Ovary (tissue), 9 donors: ENCODE results near the gene DEDD2. TPM values are rescaled to one million over a fixed set of nuclear protein-coding genes. Genes with fewer than 3 reads are reported as not detected.

ENCODE experiments used
- DNase-seq, 5 donors: peaks; one replicate each; pipeline ENCODE4 v3.0.0-alpha.2; 2019 to 2020
- H3K27ac ChIP-seq, 2 donors: fragments of 200-600 bp; one replicate each; pipeline versions ENCODE4 v1.5.1 to v1.8.0; 2019 to 2022
- H3K27me3 ChIP-seq: fragments of 200-600 bp; one replicate; pipeline ENCODE4 v1.8.0; 2022
- H3K36me3 ChIP-seq: fragments of 200-600 bp; sonication (generic); one replicate; pipeline ENCODE4 v1.5.1; 2019
- H3K4me1 ChIP-seq: one replicate; pipeline ENCODE4 v1.8.1; 2013; ENCODE audit warnings: mild to moderate bottlenecking, moderate library complexity; ENCODE audit not compliant: insufficient read depth
- H3K4me3 ChIP-seq: fragments of 200-600 bp; sonication (generic); one replicate; pipeline ENCODE4 v1.5.1; 2017
- H3K9me3 ChIP-seq, 2 donors: fragments of 200-600 bp in 1 of 2; sonication (generic) in 1 of 2; one replicate each; pipeline versions ENCODE4 v1.5.1 to v1.8.1; 2013 to 2019; ENCODE audit warnings: mild to moderate bottlenecking in 1 of 2, moderate library complexity in 1 of 2
- CTCF ChIP-seq, 3 donors: fragments of 450-650 bp in 2 of 3; fragments of 200-600 bp in 1 of 3; IDR thresholded peaks; one replicate each; pipeline versions ENCODE4 v1.5.1 to v1.8.0; 2016 to 2022; ENCODE audit warnings: antibody characterized with exemption in 3 of 3, mild to moderate bottlenecking in 1 of 3
- EP300 ChIP-seq: sonication (generic); formaldehyde crosslinking; IDR thresholded peaks from one replicate; pipeline ENCODE4 v1.6.1; 2017; ENCODE audit warnings: antibody characterized with exemption
- POLR2A ChIP-seq: fragments of 450-650 bp; IDR thresholded peaks from one replicate; pipeline ENCODE4 v1.6.1; 2017; ENCODE audit warnings: antibody characterized with exemption, mild to moderate bottlenecking, moderate library complexity
- WGBS, 3 donors: extraction: QIAGEN DNeasy Blood & Tissue Kit in 1 of 3; methylation state at CpG; one replicate each; pipeline versions ENCODE4 v1.1.5 to v1.1.7; 2013 to 2017; 5-methylcytosine and 5-hydroxymethylcytosine counted together
- intact Hi-C, 4 donors: fragments of 100-400 bp; cut with DNase I; formaldehyde crosslinking; loops; one replicate each; pipeline versions ENCODE4 v1.11.0 to v1.15.1; 2022 to 2023
- polyA plus RNA-seq, 2 donors: library from polyadenylated mRNA; stranded (reverse); fragments of 200-250 nt in 1 of 2; fragments of 350-450 nt in 1 of 2; fragmentation: Illumina TruSeq in 1 of 2; extraction: RNeasy Lipid Tissue Mini Kit (QIAGEN cat#74804) in 1 of 2; gene quantifications; one replicate each; pipeline ENCODE4 v1.2.3, GENCODE V29; 2013 to 2014
- total RNA-seq, 7 donors: library from RNA; depleted of rRNA in 2 of 7; stranded (reverse); fragments of >200 nt in 2 of 7; fragmentation: NEBNext Ultra II Directional in 3 of 7; extraction: Animal tissue kit (Norgen Biotek cat#: 25700) in 3 of 7; gene quantifications; one replicate each; pipeline versions ENCODE4 v1.1.0 to v1.2.4, GENCODE V29; 2016 to 2023
- donor health status: DM: no; HTN: no; CAD: no; lungs with moderate emphysema.
- donor health status: DM: no; HTN: no; CAD: no.
- donor health status: Bipolar disorder and iron deficiency.
- donor health status: DM: yes; HTN: yes; CAD: no.
- donor health status: DM: no; HTN: no; CAD: no.
- donor health status: DM: yes; HTN: yes; CAD: no.

The DEDD2 gene
- total and polyA plus RNA-seq, 9 donors, result 8.3 to 36.8 (median 25.1) TPM

- Histone ChIP-seq H3K27ac (no peak overlapping the region), H3K4me1 (no peaks in the 10 kb centered on the region), H3K9me3 (no peaks in the 10 kb centered on the region), H3K27me3 (no peaks in the 10 kb centered on the region), H3K4me3 (no peak overlapping the region), H3K36me3 (no peaks in the 10 kb centered on the region)
- DNase-seq, result no peak
- WGBS, 3 donors, result 22 to 39% (median 29%) methylated on average over 2 of the region's 2 CpGs
- no peak for TF ChIP-seq POLR2A
- no peak for TF ChIP-seq CTCF (IDR thresholded peaks at IDR 0.05)
- no peak for TF ChIP-seq EP300
- intact Hi-C loops, result no loop called here
Observed at GRCh38 chr19:42158926-42159325, 58.6 kb downstream of the DEDD2 start.

GRCh38 chr19:42156571-42156970 lies 60.9 kb downstream of the DEDD2 start:
- no peaks in the 10 kb centered on the region for H3K4me1 ChIP-seq
- intact Hi-C loops, result no loop called here
- no peak for TF ChIP-seq POLR2A
- no peak overlapping the region for H3K4me3 ChIP-seq
- H3K27me3 ChIP-seq, result no peaks in the 10 kb centered on the region
- DNase-seq, result no peak
- no peak overlapping the region for H3K27ac ChIP-seq
- WGBS, 3 donors, result 89 to 93% (median 91%) methylated on average over 8 of the region's 8 CpGs
- no peaks in the 10 kb centered on the region for H3K9me3 ChIP-seq
- H3K36me3 ChIP-seq, result no peaks in the 10 kb centered on the region

- no peak overlapping the region for H3K4me3 ChIP-seq
- H3K36me3 ChIP-seq, result no peaks in the 10 kb centered on the region
- H3K9me3 ChIP-seq, result no peaks in the 10 kb centered on the region
- intact Hi-C loops, result no loop called here
- no peaks in the 10 kb centered on the region for H3K4me1 ChIP-seq
- 27 to 41% (median 30%) methylated on average over 10 of the region's 10 CpGs for WGBS, 3 donors
- TF ChIP-seq CTCF (IDR thresholded peaks at IDR 0.05), result no peak
- no peak for TF ChIP-seq POLR2A
- TF ChIP-seq EP300, result no peak
- DNase-seq, result no peak
- no peak overlapping the region for H3K27ac ChIP-seq
- no peaks in the 10 kb centered on the region for H3K27me3 ChIP-seq
Observed at GRCh38 chr19:42155796-42156195, 61.7 kb downstream of the DEDD2 start.

- TF ChIP-seq POLR2A (no peak), EP300 (no peak), CTCF (IDR thresholded peaks at IDR 0.05) (no peak)
- Histone ChIP-seq H3K36me3 (no peaks in the 10 kb centered on the region), H3K27ac (no peak overlapping the region), H3K4me1 (no peaks in the 10 kb centered on the region), H3K9me3 (no peaks in the 10 kb centered on the region), H3K27me3 (no peaks in the 10 kb centered on the region), H3K4me3 (no peak overlapping the region)
- 39 to 44% (median 43%) methylated on average over 15 of the region's 15 CpGs for WGBS, 3 donors
- intact Hi-C loops, result no loop called here
- no peak for DNase-seq
Observed at GRCh38 chr19:42154471-42155323, 62.8 kb downstream of the DEDD2 start.

GRCh38 chr19:42153672-42154433 lies 63.6 kb downstream of the DEDD2 start:
- Histone ChIP-seq H3K27ac (no peak overlapping the region), H3K36me3 (no peaks in the 10 kb centered on the region), H3K27me3 (no peaks in the 10 kb centered on the region), H3K4me3 (no peak overlapping the region), H3K4me1 (no peaks in the 10 kb centered on the region), H3K9me3 (no peaks in the 10 kb centered on the region)
- no peak for DNase-seq
- TF ChIP-seq CTCF (IDR thresholded peaks at IDR 0.05), result no peak
- no peak for TF ChIP-seq POLR2A
- no peak for TF ChIP-seq EP300
- intact Hi-C loops, result no loop called here
- WGBS, 3 donors, result 32 to 36% (median 33%) methylated on average over 19 to 20 of the region's 20 CpGs
